CD4-positive, alpha-beta T cell treated with Interleukin-12 subunit alpha and Interleukin-12 subunit beta, for 1 hour (primary cell): ENCODE measurements around the gene SUPT20HL2.
"Not testable (repeated sequence)": the region's sequence is repeated elsewhere in the genome, so short reads cannot be mapped to it uniquely, and the experiment has no call there.

Source experiments
- DNase-seq: peaks from one replicate; pipeline ENCODE4 v3.0.0-alpha.2; 2020

The SUPT20HL2 gene

DNA sequence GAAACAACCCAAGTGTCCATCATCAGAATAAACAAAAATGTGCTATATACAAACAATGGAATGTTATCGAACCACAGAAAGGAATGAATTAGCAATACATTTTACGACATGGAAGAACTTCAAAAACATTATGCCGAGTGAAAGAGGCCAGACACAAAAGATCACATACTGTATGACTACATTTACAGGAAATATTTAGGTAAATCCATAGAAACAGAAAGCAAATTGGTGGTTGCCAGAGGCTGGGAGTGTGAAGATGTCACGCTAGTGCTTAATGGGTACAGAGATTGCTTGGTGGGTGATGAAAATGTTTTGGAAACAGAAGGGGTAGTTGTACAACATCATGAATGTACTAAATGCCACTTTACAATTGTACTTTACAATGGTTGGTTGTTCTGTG is 5.1 kb downstream of the SUPT20HL2 start:
- DNase-seq: not testable (repeated sequence)

- DNase-seq: no peak
These were observed 7.4 kb downstream of the SUPT20HL2 start for GRCh38 chrX:24306440-24306839.

- no peak for DNase-seq
These were observed 8.0 kb downstream of the SUPT20HL2 start for GRCh38 chrX:24305905-24306304.

DNA sequence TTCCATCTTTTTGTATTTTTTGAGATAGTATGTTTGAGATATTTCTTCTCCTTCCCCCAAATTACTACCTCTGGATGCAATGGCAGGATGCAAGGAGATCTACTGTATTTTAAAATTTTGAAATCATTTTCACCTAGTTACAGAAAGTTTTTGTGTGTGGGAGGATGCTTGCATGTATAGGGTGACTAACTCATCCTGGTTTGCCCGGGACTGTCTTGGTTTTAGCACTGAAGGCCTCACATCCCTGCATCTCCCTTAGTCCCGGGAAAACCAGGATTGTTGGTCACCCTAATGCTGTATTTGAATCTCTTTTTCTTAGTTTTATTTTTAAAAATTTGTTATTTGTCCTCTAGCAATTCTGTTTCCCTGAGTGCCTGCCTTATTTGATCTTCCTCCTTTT is 12.1 kb downstream of the SUPT20HL2 start:
- no peak for DNase-seq

GRCh38 chrX:24301060-24301459 is 12.8 kb downstream of the SUPT20HL2 start:
- no peak for DNase-seq

DNA sequence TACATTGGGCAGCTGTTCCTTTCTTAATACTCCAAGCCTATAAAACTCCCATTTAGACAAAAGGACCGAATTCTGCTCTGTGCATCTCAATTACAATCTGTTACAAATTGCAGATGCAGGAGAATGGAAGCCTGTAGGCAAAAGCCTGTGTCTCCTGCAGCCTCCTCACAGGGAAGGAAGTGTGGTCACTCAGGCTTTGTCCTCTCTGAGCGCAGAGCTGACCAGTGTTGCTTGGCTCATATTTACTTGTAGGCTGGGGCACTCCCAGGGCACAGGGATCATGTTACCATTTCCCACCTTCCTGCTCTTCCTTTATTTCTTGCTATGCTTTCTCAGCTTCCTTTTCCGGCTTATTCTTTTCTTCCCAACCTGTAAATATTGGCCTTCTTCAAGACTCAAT is 15.7 kb downstream of the SUPT20HL2 start:
- no peak for DNase-seq

DNA sequence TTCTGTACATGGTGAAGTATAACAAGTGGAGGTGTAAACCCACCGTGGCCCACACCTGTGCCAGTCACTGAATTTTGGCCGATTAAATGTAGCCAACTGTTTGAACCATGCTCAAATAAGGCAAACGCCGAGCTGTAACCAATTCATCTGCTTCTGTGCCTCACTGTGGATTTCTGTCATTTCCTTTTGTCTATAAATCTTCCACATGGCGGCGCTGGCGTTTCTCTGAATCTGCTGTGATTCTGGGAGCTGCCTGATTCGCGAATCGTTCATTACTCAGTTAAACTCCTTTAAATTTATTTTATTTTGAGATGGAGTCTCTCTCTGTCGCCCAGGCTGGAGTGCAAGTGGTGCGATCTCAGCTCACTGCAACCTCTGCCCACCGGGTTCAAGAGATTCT is 19.2 kb downstream of the SUPT20HL2 start:
- no peak for DNase-seq

GRCh38 chrX:24293412-24293811 is 20.5 kb downstream of the SUPT20HL2 start:
- DNase-seq: no peak

- no peak for DNase-seq
These were observed 21.5 kb downstream of the SUPT20HL2 start for GRCh38 chrX:24292353-24292752.

GRCh38 chrX:24285082-24285481 is 28.8 kb downstream of the SUPT20HL2 start:
- no peak for DNase-seq

GRCh38 chrX:24283127-24283794 is 30.6 kb downstream of the SUPT20HL2 start:
- no peak for DNase-seq

DNA sequence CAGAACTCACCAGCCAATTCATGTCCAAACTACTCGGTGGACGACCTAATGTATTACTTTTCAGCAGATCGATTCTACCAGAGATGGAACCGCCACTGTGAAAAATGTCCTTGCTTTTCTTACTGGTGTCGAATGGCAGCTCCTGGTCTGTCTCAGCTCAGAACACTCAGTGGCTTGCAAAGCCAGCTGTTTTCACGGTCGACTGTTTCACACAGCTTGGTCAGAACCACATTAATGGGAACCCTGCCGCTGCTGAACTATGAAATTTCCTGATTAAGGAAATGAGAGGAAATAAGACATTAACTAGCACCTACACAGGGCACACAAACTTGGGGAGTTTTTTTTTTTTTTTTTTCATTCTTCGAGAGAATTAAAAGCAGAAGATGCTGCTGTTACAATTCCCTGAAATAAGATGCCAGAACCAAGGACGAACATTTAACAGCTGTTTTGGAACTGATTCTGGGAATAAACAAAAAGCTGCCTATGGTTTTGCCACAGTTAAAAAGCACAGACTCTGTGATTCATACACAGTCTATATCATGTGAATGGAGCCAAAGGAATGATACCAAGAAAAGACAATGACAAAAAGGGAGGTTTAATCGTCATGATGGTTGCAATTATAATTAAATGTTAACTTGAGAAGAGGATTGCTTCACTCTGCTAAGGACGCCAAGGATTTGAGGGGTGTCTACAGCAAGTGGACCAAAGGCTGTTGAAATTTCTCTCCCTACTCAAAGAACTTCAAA is 31.3 kb downstream of the SUPT20HL2 start:
- no peak for DNase-seq

DNA sequence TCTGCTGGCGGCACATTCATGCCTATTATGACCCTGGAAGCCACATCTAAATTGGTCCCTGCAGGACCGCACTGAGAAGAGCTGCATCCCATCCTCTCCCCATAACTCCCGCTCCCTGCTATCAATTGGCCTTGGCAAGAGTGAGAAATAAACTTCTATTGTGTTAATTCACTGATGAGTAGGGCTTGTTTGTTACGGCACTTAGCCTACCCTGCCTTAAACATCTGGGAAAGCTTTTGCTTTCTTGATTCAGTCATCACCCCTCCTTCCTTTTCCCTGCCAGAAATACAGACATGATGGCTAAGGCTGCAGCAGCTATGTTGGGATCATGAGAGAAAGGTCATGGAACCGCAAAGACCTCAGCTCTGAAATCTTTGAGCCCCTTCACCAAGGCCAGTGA is 36.5 kb downstream of the SUPT20HL2 start:
- no peak for DNase-seq

DNA sequence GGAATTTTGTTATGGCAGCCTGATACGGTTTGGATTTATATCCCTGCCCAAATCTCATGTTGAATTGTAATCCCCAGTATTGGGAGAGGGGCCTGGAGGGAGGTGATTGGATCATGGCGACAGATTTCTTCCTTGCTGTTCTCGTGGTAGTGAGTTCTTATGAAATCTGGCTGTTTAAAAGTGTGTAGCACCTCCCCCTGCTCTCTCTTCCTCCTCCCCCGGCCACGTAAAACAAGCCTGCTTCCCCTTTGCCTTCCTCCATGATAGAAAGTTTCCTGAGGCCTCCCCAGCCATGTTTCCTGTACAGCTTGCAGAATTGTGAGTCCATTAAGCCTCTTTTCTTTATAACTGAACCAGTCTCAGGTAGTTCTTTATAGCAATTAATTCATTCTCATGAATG is 37.9 kb downstream of the SUPT20HL2 start:
- no peak for DNase-seq

DNA sequence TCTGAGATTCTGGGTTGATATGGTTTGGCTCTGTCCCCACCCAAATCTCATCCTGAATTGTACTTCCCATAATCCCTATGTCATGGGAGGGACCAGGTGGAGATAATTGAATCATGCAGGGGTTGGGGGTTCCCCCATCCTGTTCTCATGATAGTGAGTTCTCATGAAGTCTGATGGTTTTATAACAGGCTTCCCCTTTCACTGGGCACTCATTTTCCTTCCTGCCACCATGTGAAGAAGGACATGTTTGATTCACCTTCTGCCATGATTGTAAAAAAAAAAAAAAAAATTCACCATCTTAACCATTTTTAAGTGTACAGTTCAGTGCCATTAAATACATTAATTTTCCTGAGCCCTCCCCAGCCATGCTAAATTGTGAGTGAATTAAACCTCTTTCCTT is 42.6 kb downstream of the SUPT20HL2 start:
- DNase-seq: no peak

DNA sequence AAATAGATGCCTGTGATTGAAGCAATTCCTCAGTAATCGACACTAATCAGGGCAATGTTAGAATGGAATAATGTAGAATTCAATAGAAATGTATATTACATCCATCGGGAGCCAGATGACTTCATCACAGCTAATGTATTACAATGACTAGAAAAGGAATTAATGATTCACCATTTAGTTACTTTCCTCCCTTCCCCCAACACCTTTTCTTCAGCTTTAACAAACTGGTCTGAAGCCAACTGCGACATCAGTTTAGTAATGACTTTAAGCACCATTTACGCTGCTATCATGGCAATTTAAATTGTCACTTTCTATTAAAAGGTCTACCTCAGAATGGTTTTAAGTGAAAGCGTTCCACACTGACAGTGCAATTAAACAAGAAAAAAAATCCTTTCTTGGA is 45.1 kb downstream of the SUPT20HL2 start:
- no peak for DNase-seq

- DNase-seq: no peak
These were observed 46.9 kb downstream of the SUPT20HL2 start for GRCh38 chrX:24266996-24267395.

DNA sequence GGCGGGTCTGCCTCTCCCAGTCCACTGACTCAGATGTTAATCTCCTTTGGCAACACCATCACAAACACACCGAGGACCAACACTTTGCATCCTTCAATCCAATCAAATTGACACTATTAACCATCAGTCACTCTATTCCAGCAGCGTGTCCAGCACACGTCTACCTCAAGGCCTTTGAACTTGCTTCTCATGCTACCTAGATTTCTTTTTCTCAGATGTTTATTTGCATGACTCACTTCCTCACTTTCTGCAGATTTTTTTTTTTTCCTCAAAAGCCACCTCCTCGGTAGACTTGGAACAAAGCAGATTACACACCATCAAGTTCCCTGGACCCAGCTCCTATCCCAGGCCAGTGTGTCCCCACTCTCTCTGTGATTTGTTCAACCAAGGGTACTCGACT is 49.5 kb downstream of the SUPT20HL2 start:
- no peak for DNase-seq

GRCh38 chrX:24262309-24262708 is 51.6 kb downstream of the SUPT20HL2 start:
- DNase-seq: no peak
